ENCODE measurements around the gene IL6R.

DNA sequence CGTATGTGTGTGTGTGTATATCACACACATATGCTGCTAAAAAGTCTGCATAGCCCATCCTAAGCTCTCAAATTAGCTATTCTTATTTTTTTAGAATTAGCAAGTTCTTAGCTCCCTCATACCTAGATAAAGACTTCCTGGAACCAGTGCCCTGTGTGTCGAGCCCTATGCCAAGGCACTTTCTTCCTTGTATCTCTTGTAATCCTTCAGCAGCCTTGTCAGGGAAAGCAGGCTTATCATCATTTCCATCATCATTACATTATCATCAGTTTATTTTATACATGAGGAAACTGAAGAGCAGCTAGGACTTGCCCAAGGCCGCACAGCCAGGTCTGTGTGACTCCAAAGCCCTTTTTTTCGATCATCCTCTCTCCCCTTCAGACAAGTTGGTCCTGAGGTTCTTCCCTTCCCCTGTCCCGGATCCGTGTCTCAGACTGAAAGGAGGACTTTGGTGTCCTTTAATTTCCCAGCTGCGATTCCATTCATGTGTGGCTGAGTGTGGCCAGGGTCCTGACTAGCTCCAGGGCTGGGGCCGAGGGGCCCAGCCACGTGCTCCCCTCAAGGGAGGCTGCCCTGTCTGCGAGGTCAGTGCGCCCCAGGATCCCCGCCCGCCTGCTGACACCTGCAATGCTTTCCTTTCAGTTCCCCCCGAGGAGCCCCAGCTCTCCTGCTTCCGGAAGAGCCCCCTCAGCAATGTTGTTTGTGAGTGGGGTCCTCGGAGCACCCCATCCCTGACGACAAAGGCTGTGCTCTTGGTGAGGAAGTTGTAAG, 24.9 kb downstream of the IL6R start:
- TF ChIP-seq POLR2AphosphoS5 (IDR thresholded peaks at IDR 0.05; ENCODE audit: borderline replicate concordance, low read depth, low read length) (no peak), EZH2 (IDR thresholded peaks at IDR 0.05) (no peak), FOXP2 (optimal IDR thresholded peaks at IDR 0.05; ENCODE audit: control extremely low read depth, extremely low read length, insufficient read depth) (no peak)

Data from SK-N-MC (cell line).